G401.6 (cell line): Measurements from ENCODE around the gene STYK1.
"Not testable (repeated sequence)": the region's sequence is repeated elsewhere in the genome, so short reads cannot be mapped to it uniquely, and the experiment has no call there.

Experiments
- FAIRE-seq: peaks from 2 replicates; lab custom pipeline; 2012; peaks lifted over from hg19 to GRCh38; lab: Jason Lieb, UNC

Gene STYK1

GRCh38 chr12:10689146-10689545, 15.3 kb upstream of the STYK1 start:
- no peak for FAIRE-seq

- no peak for FAIRE-seq
These were observed 14.2 kb upstream of the STYK1 start for GRCh38 chr12:10688042-10688441.

- FAIRE-seq: no peak
These were observed 1.5 kb downstream of the STYK1 start for GRCh38 chr12:10672231-10672868.

GRCh38 chr12:10669533-10669932, 4.3 kb downstream of the STYK1 start:
- no peak for FAIRE-seq

- FAIRE-seq: no peak
These were observed 5.3 kb downstream of the STYK1 start for GRCh38 chr12:10668526-10668925.

- FAIRE-seq: no peak
These were observed 6.3 kb downstream of the STYK1 start for GRCh38 chr12:10667581-10667980.

- no peak for FAIRE-seq
These were observed 9.4 kb downstream of the STYK1 start for GRCh38 chr12:10664499-10664898.

- no peak for FAIRE-seq
These were observed 10.0 kb downstream of the STYK1 start for GRCh38 chr12:10663869-10664268.

- FAIRE-seq: no peak
These were observed 12.5 kb downstream of the STYK1 start for GRCh38 chr12:10661338-10661737.

- FAIRE-seq: no peak
These were observed 19.8 kb downstream of the STYK1 start for GRCh38 chr12:10654003-10654402.

- FAIRE-seq: no peak
These were observed 21.7 kb downstream of the STYK1 start for GRCh38 chr12:10652192-10652591.

- FAIRE-seq: not testable (repeated sequence)
These were observed 27.3 kb downstream of the STYK1 start for GRCh38 chr12:10646576-10646975.

GRCh38 chr12:10645910-10646309, 27.9 kb downstream of the STYK1 start:
- no peak for FAIRE-seq

- no peak for FAIRE-seq
These were observed 31.9 kb downstream of the STYK1 start for GRCh38 chr12:10641735-10642500.

GRCh38 chr12:10638728-10639127, 35.1 kb downstream of the STYK1 start:
- FAIRE-seq: no peak

- no peak for FAIRE-seq
These were observed 37.2 kb downstream of the STYK1 start for GRCh38 chr12:10636611-10637010.

GRCh38 chr12:10636124-10636523, 37.7 kb downstream of the STYK1 start:
- FAIRE-seq: no peak

- FAIRE-seq: no peak
These were observed 38.5 kb downstream of the STYK1 start for GRCh38 chr12:10635306-10635705.

- no peak for FAIRE-seq
These were observed 39.4 kb downstream of the STYK1 start for GRCh38 chr12:10634427-10634826.

GRCh38 chr12:10633541-10633940, 40.3 kb downstream of the STYK1 start:
- no peak for FAIRE-seq

GRCh38 chr12:10632226-10632625, 41.6 kb downstream of the STYK1 start:
- no peak for FAIRE-seq

- no peak for FAIRE-seq
These were observed 49.2 kb downstream of the STYK1 start for GRCh38 chr12:10624605-10625004.

GRCh38 chr12:10623131-10623530, 50.7 kb downstream of the STYK1 start:
- FAIRE-seq: no peak

- FAIRE-seq: no peak
These were observed 52.6 kb downstream of the STYK1 start for GRCh38 chr12:10621278-10621677.
